ENCODE measurements around the gene PPP1R3E.

Gene PPP1R3E

GRCh38 chr14:23322568-23323517 is 20.2 kb upstream of the PPP1R3E start:
- no peak for DNase-seq

- peak in 5 of 6 experiments; percentile 3 to 49 (median 37) for DNase-seq
Observed at GRCh38 chr14:23321572-23322547, 19.2 kb upstream of the PPP1R3E start.

- peak; percentile 96 to 100 (median 98) for DNase-seq
Observed at GRCh38 chr14:23320584-23321571, 18.2 kb upstream of the PPP1R3E start, which contains the start of gene PABPN1. PABPN1 (plus strand) TSS chr14:23321457; CDS start chr14:23321470, 13 bp downstream.

- peak in 1 of 6 experiments; percentile 36 for DNase-seq
Observed at GRCh38 chr14:23319746-23320583, 17.3 kb upstream of the PPP1R3E start.

GRCh38 chr14:23316300-23316699 is 13.6 kb upstream of the PPP1R3E start:
- no peak for DNase-seq

- no peak for DNase-seq
Observed at GRCh38 chr14:23310546-23310945, 7.9 kb upstream of the PPP1R3E start.

GRCh38 chr14:23308721-23309445 is 6.2 kb upstream of the PPP1R3E start:
- no peak for DNase-seq

GRCh38 chr14:23307687-23308644 is 5.3 kb upstream of the PPP1R3E start:
- DNase-seq, result no peak

GRCh38 chr14:23307146-23307530 is 4.5 kb upstream of the PPP1R3E start:
- DNase-seq, result no peak

GRCh38 chr14:23306412-23307145 is 3.9 kb upstream of the PPP1R3E start, which contains the start of gene BCL2L2:
BCL2L2 (plus strand) TSS chr14:23306833; CDS start chr14:23307768, 935 bp downstream.
- no peak for DNase-seq

- DNase-seq, result peak in 3 of 6 experiments; percentile 63 to 86 (median 82)
Observed at GRCh38 chr14:23301969-23302289, 730 bp downstream of the PPP1R3E start.

- DNase-seq, result peak; percentile 92 to 98 (median 95)
Observed at GRCh38 chr14:23301288-23301968, 1.2 kb downstream of the PPP1R3E start.

GRCh38 chr14:23300687-23301223 is 1.9 kb downstream of the PPP1R3E start:
- peak in 3 of 6 experiments; percentile 14 to 43 (median 35) for DNase-seq

- DNase-seq, result peak in 1 of 6 experiments; percentile 33
Observed at GRCh38 chr14:23299986-23300686, 2.5 kb downstream of the PPP1R3E start.

- DNase-seq, result peak in 3 of 6 experiments; percentile 8 to 20 (median 16)
Observed at GRCh38 chr14:23299211-23299957, 3.3 kb downstream of the PPP1R3E start.

All from stimulated activated naive CD4-positive, alpha-beta T cell (primary cell).